Measurements from ENCODE around the gene MGAT5. TPM values are rescaled to one million over a fixed set of nuclear protein-coding genes. Genes with fewer than 3 reads are reported as not detected.

Gene MGAT5
- total RNA-seq, 2 experiments from 2014 or later: 44.5 to 44.9 TPM

DNA sequence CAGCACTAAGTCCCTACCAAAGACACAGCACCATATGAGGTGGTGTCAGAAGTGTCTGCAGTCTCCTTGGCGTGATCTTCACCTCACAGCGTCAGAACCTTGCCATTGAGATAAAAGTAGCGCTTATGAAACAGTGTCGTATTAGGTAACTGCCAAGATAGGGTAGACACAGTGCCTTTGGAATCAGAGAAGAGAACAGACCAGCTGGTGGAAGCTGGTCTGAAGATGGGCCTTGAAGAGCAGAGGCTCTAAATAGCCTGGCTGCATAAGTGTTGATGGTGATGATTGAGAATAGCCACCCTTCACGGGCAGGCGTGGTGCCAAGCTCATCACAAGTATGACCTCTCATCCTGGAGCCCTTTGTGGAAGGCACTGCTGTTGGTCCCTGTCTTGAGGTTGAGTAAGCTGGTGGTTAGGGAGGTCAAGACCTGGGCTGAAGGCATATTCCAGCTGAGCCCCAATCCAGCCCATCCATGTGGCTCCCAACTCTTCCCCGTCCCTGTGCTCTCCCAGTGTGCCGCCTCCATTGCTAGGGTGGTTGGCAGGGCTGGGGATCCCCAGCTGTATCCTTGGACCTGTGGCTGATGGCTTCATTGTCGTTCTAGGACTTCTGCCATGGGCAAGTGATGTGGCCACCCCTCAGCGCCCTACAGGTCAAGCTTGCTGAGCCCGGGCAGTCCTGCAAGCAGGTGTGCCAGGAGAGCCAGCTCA is 187.4 kb downstream of the MGAT5 start:
- Mint-ChIP-seq H3K27me3 (no peaks in the 10 kb centered on the region), H3K4me1 (no peaks in the 10 kb centered on the region), H3K27ac (no peak overlapping the region), H3K9me3 (no peaks in the 10 kb centered on the region), H3K36me3 (ENCODE audit: low read depth) (no peaks in the 10 kb centered on the region), H3K4me3 (no peak overlapping the region)
- DNase-seq: no peak
- ChIA-PET CTCF (interaction anchor here (2.6 kb wide), 1 partner anchor 11 kb away, joined by 23 read pairs; no protein-coding TSS in a partner anchor), POLR2A (interaction anchor here (1.3 to 1.5 kb wide), 2 partner anchors 14 to 275 kb away, joined by 3 read pairs; no protein-coding TSS in a partner anchor)

DNA sequence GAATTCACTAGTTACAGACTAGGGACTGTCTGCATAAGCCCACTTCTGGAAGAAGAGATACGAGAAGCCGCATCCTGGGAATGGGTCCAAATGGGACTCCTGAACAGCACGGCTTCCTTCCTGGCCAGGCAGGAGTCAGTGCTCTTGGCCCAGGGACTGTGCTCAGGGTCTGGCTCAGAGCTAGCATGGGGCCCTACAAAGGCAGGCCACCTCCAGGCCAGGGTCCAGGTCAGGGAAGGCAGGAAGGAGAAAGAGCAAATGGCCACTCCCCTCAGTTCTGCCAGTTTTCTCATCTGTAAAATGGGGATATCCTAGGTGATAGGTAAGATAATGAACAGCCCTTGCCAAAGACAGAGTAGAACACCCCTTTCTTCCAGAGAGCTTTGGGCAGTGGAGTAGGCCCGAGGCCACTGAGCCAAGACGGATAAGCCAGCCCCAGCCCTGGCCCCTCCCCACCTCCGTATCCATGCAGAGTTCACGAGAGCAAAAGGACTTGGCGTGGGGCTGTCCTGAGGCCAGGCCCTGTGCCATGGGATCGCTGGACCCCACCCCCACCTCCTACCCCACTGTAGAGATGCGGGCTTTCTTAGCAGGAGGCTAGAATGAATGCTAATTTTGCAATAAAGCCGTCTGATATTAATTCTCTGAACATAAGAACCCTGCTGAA is 190.1 kb downstream of the MGAT5 start:
- Mint-ChIP-seq H3K36me3 (ENCODE audit: low read depth) (no peaks in the 10 kb centered on the region), H3K4me3 (no peak overlapping the region), H3K27me3 (no peaks in the 10 kb centered on the region), H3K4me1 (no peaks in the 10 kb centered on the region), H3K27ac (no peak overlapping the region), H3K9me3 (no peaks in the 10 kb centered on the region)
- ChIA-PET CTCF (no interaction called here), POLR2A (interaction anchor here (1.1 kb wide), 2 partner anchors 323 to 474 kb away, joined by 3 read pairs; no protein-coding TSS in a partner anchor)
- DNase-seq: no peak

DNA sequence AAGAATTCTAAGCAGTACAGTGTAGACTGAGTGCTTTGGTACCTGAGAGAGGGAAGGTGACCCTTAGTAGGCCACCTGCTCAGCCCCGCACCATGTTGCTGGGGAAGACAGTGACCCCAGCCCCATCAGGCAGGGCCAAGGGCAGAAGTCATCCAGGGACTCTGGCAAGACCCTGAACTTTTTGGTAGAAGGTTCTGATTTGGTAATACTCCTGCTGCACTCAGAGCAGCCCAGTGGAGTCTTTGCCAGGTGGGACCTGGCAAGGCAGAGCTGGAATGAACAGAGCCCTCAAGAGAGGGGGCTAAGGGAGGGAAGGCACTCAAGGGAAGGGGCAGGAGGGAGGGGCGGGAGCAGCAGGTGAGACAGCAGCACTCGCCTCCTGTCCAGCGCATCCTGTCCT is 191.2 kb downstream of the MGAT5 start:
- Mint-ChIP-seq H3K4me1 (no peaks in the 10 kb centered on the region), H3K4me3 (no peak overlapping the region), H3K27me3 (no peaks in the 10 kb centered on the region), H3K36me3 (ENCODE audit: low read depth) (no peaks in the 10 kb centered on the region), H3K27ac (no peak overlapping the region), H3K9me3 (no peaks in the 10 kb centered on the region)
- no peak for DNase-seq
- ChIA-PET CTCF (interaction anchor here (1.4 kb wide), 1 partner anchor 326 kb away, joined by 3 read pairs; no protein-coding TSS in a partner anchor), POLR2A (no interaction called here)

DNA sequence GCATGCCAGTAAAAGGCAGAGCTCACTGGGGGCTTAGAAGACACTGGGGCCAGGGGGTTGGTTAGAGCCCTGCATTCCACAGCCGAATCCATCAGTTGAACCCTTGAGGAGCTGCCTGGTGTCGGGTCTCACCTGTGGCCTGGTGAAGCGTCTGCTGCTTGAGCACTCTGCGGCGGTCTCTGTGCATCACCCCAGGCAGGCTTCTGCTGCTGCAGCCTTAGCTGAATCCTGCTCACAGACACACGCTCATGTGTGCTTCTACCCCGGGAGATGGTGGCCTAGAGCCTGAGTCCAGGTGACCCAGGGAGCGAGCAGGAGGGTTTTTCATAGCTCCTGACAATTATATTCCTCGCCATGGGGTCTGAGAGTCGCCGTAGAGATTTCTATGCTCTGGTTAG is 192.1 kb downstream of the MGAT5 start:
- Mint-ChIP-seq H3K9me3 (no peaks in the 10 kb centered on the region), H3K36me3 (ENCODE audit: low read depth) (no peaks in the 10 kb centered on the region), H3K27me3 (no peaks in the 10 kb centered on the region), H3K4me3 (no peak overlapping the region), H3K27ac (no peak overlapping the region), H3K4me1 (no peaks in the 10 kb centered on the region)
- no peak for DNase-seq
- CTCF ChIA-PET: interaction anchor here (1.4 kb wide), 1 partner anchor 327 kb away, joined by 3 read pairs; no protein-coding TSS in a partner anchor
- POLR2A ChIA-PET: no interaction called here

DNA sequence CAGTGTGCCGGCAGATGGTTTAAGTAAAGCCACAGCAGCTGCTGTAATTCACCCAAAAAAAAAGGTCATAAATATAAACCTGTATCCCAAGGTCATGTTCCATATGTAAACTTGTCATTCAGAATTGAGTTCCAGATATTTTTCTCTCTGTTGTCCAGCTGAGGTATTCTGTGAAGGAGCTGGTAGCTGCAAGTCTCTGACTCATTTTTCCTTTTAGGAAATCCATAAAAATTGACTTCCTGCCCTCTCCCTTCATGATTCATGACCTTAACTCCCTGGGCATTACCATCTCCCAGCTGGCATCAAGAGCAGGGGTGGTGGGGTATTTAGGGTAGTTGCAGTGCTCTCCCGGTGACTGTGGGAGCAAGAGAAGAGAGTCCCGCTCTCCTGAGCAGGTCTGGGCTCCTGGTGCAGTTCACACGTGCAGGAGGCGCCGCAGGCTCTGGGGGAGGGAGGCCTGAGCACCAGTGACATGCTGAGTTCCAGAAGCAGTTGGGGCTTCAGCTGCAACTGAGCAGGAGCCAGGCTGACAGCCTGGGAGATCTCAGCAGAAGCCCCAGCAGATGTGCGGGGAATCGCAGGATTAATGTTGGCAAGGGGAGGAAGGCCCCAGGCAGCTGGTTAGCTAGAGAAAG is 192.6 kb downstream of the MGAT5 start:
- ChIA-PET POLR2A (no interaction called here), CTCF (interaction anchor here (1.4 kb wide), 1 partner anchor 328 kb away, joined by 3 read pairs; no protein-coding TSS in a partner anchor)

DNA sequence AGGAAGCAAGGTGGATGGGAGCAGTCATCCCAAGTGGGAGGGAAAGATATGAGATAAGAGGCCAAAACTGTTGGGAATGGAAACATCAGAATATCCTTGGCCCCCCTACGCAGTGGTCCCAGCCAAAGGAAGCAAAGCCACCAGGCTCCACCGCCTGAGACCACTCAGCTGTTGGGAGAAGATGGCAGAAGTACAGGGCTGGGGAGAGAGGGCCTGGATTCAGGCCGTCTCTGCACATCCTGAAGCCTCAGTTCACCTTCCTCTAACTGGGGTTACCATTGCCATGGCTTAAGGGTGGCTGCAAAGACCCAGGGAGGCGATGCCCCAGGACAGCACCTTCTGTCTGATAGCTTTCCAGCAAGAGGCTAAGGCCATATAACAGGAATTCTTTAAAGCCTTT is 193.8 kb downstream of the MGAT5 start:
- Mint-ChIP-seq H3K9me3 (no peaks in the 10 kb centered on the region), H3K27me3 (no peaks in the 10 kb centered on the region), H3K27ac (no peak overlapping the region), H3K4me3 (no peak overlapping the region), H3K4me1 (no peaks in the 10 kb centered on the region), H3K36me3 (ENCODE audit: low read depth) (no peaks in the 10 kb centered on the region)
- ChIA-PET CTCF (no interaction called here), POLR2A (no interaction called here)
- no peak for DNase-seq

More for the DNA sequence above, 192.6 kb downstream of the MGAT5 start:
- Mint-ChIP-seq H3K27ac (no peak overlapping the region), H3K27me3 (no peaks in the 10 kb centered on the region), H3K4me3 (no peak overlapping the region), H3K36me3 (ENCODE audit: low read depth) (no peaks in the 10 kb centered on the region), H3K4me1 (no peaks in the 10 kb centered on the region), H3K9me3 (no peaks in the 10 kb centered on the region)
- no peak for DNase-seq

DNA sequence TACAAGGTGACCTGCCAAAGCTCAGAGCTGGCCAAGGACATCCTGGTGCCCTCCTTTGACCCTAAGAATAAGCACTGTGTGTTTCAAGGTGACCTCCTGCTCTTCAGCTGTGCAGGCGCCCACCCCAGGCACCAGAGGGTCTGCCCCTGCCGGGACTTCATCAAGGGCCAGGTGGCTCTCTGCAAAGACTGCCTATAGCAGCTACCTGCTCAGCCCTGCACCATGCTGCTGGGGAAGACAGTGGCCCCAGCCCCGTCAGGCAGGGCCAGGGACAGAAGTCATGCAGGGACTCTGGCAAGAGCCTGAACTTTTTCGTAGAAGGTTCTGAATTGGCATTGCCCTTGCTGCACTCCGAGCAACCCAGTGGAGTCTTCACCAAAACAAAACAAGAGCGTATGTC is 194.8 kb downstream of the MGAT5 start:
- no peaks in the 10 kb centered on the region for H3K27me3 Mint-ChIP-seq
- CTCF ChIA-PET: no interaction called here
- no peaks in the 10 kb centered on the region for H3K9me3 Mint-ChIP-seq
- H3K4me3 Mint-ChIP-seq: no peak overlapping the region
- H3K36me3 Mint-ChIP-seq (ENCODE audit: low read depth): no peaks in the 10 kb centered on the region
- H3K27ac Mint-ChIP-seq: no peak overlapping the region
- DNase-seq: no peak
- POLR2A ChIA-PET: no interaction called here
- H3K4me1 Mint-ChIP-seq: no peaks in the 10 kb centered on the region

DNA sequence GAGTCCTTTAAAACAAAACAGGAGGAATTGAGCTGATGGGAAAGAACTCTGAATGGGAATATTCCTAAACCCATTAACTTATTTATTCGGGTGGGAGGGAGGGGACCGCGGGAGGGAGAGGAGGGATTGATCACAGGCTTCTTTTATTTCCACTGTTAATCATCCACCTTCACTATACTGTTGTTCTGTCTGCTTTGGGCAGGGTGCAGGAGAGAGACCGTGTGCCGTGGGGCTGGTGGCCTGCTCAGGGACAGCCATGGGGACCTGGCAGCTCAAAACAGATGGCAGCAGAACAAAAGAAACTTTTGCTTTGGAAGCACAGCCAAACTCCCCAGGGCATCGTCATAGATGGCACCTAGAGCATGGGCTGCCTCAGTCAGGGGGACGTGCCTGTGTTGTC is 195.3 kb downstream of the MGAT5 start:
- Mint-ChIP-seq H3K36me3 (ENCODE audit: low read depth) (no peaks in the 10 kb centered on the region), H3K27me3 (no peaks in the 10 kb centered on the region), H3K27ac (no peak overlapping the region), H3K4me1 (no peaks in the 10 kb centered on the region), H3K4me3 (no peak overlapping the region), H3K9me3 (no peaks in the 10 kb centered on the region)
- POLR2A ChIA-PET: no interaction called here
- CTCF ChIA-PET: interaction anchor here (4.3 kb wide), 1 partner anchor 331 kb away, joined by 44 read pairs; no protein-coding TSS in a partner anchor
- DNase-seq: no peak

DNA sequence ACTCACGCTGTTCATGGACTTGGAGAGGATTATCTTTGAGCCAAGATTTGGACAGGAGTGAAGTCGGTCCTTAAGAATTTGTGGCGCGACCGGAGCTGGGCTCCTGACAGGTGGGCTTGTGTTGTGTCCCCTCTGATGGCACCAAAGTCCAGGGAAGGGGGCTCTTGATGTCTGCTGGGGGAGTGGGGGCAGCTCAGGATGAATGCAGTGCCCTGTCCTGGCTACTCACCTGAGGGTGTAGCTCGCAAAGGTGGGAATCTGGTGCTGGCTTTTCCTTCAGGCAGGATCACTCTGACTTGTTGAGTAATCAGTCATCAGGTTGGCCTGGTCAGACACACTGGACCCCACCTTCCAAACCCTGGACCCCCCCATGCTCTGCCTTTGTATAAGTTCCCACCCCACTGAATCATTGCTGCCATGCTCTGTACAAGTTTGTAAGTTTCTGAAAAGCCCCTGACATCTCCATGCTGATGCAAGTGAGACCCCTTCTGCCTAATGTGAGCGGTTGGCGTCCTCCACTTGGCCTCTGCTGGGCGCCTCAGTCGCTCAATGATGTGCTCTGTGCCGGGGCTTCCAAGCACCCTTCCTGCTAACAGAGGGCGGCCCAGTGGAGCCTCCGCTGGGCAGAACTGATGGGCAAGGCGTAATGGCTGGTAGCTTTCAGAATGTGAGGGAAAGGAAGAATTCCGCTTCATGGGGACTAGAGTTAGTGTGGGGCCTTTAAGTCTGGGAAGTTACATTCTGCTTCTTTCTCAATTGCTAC is 196.1 kb downstream of the MGAT5 start:
- H3K4me3 Mint-ChIP-seq: no peak overlapping the region
- no peaks in the 10 kb centered on the region for H3K9me3 Mint-ChIP-seq
- no peak overlapping the region for H3K27ac Mint-ChIP-seq
- no peak for DNase-seq
- no peaks in the 10 kb centered on the region for H3K4me1 Mint-ChIP-seq
- no peaks in the 10 kb centered on the region for H3K36me3 Mint-ChIP-seq (ENCODE audit: low read depth)
- POLR2A ChIA-PET: no interaction called here
- H3K27me3 Mint-ChIP-seq: no peaks in the 10 kb centered on the region
- CTCF ChIA-PET: interaction anchor here (1.1 to 4.3 kb wide), 10 partner anchors 11 to 566 kb away, joined by 3 to 44 read pairs (median 4); no protein-coding TSS in a partner anchor

DNA sequence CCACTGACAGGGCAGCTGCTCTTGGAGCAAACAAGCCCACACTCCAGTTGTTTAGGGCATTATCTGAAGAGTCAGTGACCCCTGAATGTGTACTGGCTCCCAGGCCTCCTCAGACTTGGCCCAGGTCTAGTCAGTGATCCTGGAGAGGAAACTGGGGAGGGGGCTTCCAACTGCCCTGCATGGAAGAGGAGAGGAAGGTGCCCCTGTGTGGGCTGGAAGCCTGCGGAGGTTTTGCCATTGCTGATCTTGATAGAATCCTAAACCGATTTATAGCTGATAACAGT is 197.4 kb downstream of the MGAT5 start:
- Mint-ChIP-seq H3K27me3 (no peaks in the 10 kb centered on the region), H3K27ac (no peak overlapping the region), H3K9me3 (no peaks in the 10 kb centered on the region), H3K4me3 (no peak overlapping the region), H3K4me1 (no peaks in the 10 kb centered on the region), H3K36me3 (ENCODE audit: low read depth) (no peaks in the 10 kb centered on the region)
- POLR2A ChIA-PET: interaction anchor here (0.6 kb wide), 1 partner anchor 333 kb away, joined by 3 read pairs; no protein-coding TSS in a partner anchor
- DNase-seq: no peak
- CTCF ChIA-PET: interaction anchor here (0.6 to 4.3 kb wide), 35 partner anchors 10 to 1258 kb away, joined by 3 to 44 read pairs (median 3); partner anchors contain the start of gene MGAT5

DNA sequence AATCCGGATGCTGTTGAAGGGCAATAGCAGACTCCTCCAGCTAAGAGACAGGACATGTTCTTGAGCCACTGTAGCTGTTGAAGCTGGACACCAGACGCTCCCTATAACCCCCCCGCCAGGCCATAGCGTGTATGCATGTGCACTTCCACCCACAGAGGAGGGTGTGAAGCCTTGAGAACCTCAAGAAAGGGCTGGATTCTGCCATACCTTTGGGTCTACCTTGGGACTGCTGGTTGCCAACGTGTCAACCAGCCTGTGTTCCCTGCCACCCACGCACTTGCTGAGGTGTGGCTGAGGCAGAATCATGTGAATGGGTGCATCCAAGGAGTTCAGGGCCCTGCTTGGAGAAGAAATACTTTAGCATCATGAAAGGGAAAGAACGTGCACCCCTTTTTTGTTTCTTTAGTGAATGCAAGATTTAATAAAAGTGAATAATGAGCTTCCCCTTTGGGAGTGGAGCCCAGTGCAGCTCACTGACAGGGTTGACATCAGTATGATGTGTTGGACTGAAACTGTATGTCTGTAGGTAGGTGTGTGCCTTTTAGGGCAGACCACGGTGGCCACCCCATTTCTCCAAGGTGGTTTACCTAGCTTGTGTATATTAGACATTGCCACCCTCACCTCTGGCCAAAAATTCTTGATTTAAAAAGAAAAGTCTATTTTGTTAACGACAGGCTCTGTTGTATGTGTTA is 198.3 kb downstream of the MGAT5 start:
- Mint-ChIP-seq H3K4me3 (no peak overlapping the region), H3K9me3 (no peaks in the 10 kb centered on the region), H3K4me1 (no peaks in the 10 kb centered on the region), H3K36me3 (ENCODE audit: low read depth) (no peaks in the 10 kb centered on the region), H3K27ac (no peak overlapping the region), H3K27me3 (no peaks in the 10 kb centered on the region)
- DNase-seq: no peak
- ChIA-PET POLR2A (no interaction called here), CTCF (interaction anchor here (0.8 to 4.3 kb wide), 21 partner anchors 9 to 1079 kb away, joined by 3 to 44 read pairs (median 5); no protein-coding TSS in a partner anchor)

DNA sequence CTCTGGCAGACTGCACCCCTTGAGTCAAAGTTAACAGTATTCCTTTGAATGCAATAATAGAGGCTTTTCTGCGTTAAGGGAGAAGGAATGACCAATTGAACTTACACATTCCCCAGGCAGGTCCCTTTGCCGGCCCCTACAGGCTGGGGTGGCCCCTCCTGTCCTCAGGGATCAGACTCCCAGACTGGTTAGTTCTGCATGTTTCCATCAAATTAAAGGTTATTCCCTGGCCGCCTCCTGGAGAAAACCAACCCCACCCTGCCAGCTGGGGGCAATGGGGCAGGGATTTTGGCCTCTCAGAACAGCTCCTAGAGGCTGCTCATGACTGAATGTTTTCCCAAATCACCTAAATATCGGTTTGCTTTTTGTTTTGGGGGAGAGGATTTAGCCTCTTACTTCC is 199.6 kb downstream of the MGAT5 start:
- H3K27me3 Mint-ChIP-seq: no peaks in the 10 kb centered on the region
- ChIA-PET CTCF (interaction anchor here (1.1 to 4.3 kb wide), 3 partner anchors 225 to 335 kb away, joined by 4 to 44 read pairs (median 5); no protein-coding TSS in a partner anchor), POLR2A (no interaction called here)
- H3K4me3 Mint-ChIP-seq: no peak overlapping the region
- H3K9me3 Mint-ChIP-seq: no peaks in the 10 kb centered on the region
- no peaks in the 10 kb centered on the region for H3K4me1 Mint-ChIP-seq
- no peaks in the 10 kb centered on the region for H3K36me3 Mint-ChIP-seq (ENCODE audit: low read depth)
- DNase-seq: no peak
- no peak overlapping the region for H3K27ac Mint-ChIP-seq

Data from activated CD4-positive, alpha-beta memory T cell treated with anti-CD3 and anti-CD28 coated beads, Interleukin-2, amount 10 ng/mL, durations not matched to agents 7 days and 5 days (primary cell).